GM23338 (cell line): ENCODE data around the gene MPRIP. TPM values are rescaled to one million over a fixed set of nuclear protein-coding genes. Genes with fewer than 3 reads are reported as not detected.

Experiments used
- ATAC-seq: fragments of 200-7000 bp; cut with Tn5 transposase; 3 replicates; pipeline ENCODE4 v1.9.1; 2020
- DNase-seq: peaks from one replicate; pipeline ENCODE4 v3.0.0-alpha.2; 2015; ENCODE audit warnings: low spot score
- H2AFZ ChIP-seq: fragments of 200-600 bp; sonication (generic); 2 replicates; pipeline ENCODE4 v1.8.0; 2016; ENCODE audit warnings: antibody characterized with exemption, mild to moderate bottlenecking, moderate library complexity
- H3F3A ChIP-seq: fragments of 200-600 bp; sonication (generic); replicated peaks from 2 replicates; pipeline ENCODE4 v1.8.0; 2017; ENCODE audit warnings: antibody characterized with exemption, mixed run types, low read depth
- H3K27ac ChIP-seq: fragments of 200-600 bp; sonication (generic); 2 replicates; pipeline ENCODE4 v1.6.1; 2016; ENCODE audit warnings: low read depth
- H3K27me3 ChIP-seq: fragments of 200-600 bp; sonication (generic); 2 replicates; pipeline ENCODE4 v1.8.0; 2016; ENCODE audit warnings: mild to moderate bottlenecking, mixed run types, moderate library complexity; ENCODE audit not compliant: insufficient read depth
- H3K36me3 ChIP-seq: fragments of 200-600 bp; sonication (generic); 2 replicates; pipeline ENCODE4 v1.8.0; 2016; ENCODE audit warnings: mild to moderate bottlenecking; ENCODE audit not compliant: insufficient read depth
- H3K4me1 ChIP-seq: fragments of 200-600 bp; sonication (generic); 2 replicates; pipeline ENCODE4 v1.8.0; 2016; ENCODE audit warnings: mild to moderate bottlenecking, moderate library complexity; ENCODE audit not compliant: insufficient read depth
- H3K4me2 ChIP-seq: fragments of 200-600 bp; sonication (generic); 2 replicates; pipeline ENCODE4 v1.7.1; 2017; ENCODE audit warnings: mixed run types
- H3K4me3 ChIP-seq: fragments of 200-600 bp; sonication (generic); 2 replicates; pipeline ENCODE4 v1.6.1; 2016; ENCODE audit warnings: mixed run types
- H3K79me2 ChIP-seq: fragments of 200-600 bp; sonication (generic); replicated peaks from 2 replicates; pipeline ENCODE4 v1.8.0; 2017; ENCODE audit warnings: mild to moderate bottlenecking; ENCODE audit not compliant: insufficient read depth
- H3K9me2 ChIP-seq: fragments of 200-600 bp; sonication (generic); 2 replicates; pipeline ENCODE4 v1.8.0; 2017; ENCODE audit not compliant: insufficient read depth
- H4K20me1 ChIP-seq: fragments of 200-600 bp; sonication (generic); replicated peaks from 2 replicates; pipeline ENCODE4 v1.8.0; 2017; ENCODE audit warnings: mild to moderate bottlenecking; ENCODE audit not compliant: insufficient read depth
- H3K27ac Mint-ChIP-seq: 2 replicates; pipeline ENCODE4 v1.8.0; 2020; ENCODE audit warnings: inconsistent platforms, mild to moderate bottlenecking, moderate library complexity, mixed read lengths
- H3K27me3 Mint-ChIP-seq: 3 replicates; pipeline ENCODE4 v1.8.0; 2022; ENCODE audit warnings: low read depth, mild to moderate bottlenecking, moderate library complexity, mixed read lengths, inconsistent platforms; ENCODE audit not compliant: insufficient read depth, poor library complexity
- H3K36me3 Mint-ChIP-seq: 3 replicates; pipeline ENCODE4 v1.8.0; 2021; ENCODE audit warnings: low read depth, mild to moderate bottlenecking, inconsistent platforms, moderate library complexity, mixed read lengths
- H3K4me1 Mint-ChIP-seq: 3 replicates; pipeline ENCODE4 v1.8.0; 2020; ENCODE audit warnings: mild to moderate bottlenecking, inconsistent platforms, mixed read lengths
- H3K4me3 Mint-ChIP-seq: 3 replicates; pipeline ENCODE4 v1.8.0; 2021; ENCODE audit warnings: moderate library complexity, mild to moderate bottlenecking, inconsistent platforms, mixed read lengths
- H3K9me3 Mint-ChIP-seq: 3 replicates; pipeline ENCODE4 v1.8.0; 2020; ENCODE audit warnings: moderate library complexity, mild to moderate bottlenecking, inconsistent platforms, mixed read lengths
- JUNB ChIP-seq: IDR thresholded peaks from one replicate; pipeline ENCODE4 v1.6.1; 2016; ENCODE audit warnings: antibody characterized with exemption; ENCODE audit not compliant: unreplicated experiment
- NANOG ChIP-seq: IDR thresholded peaks from 2 replicates; pipeline ENCODE4 v1.6.1; 2016; ENCODE audit warnings: antibody characterized with exemption, borderline replicate concordance
- STAT1 ChIP-seq: IDR thresholded peaks from one replicate; pipeline ENCODE4 v1.6.1; 2016; ENCODE audit warnings: antibody characterized with exemption; ENCODE audit not compliant: unreplicated experiment
- polyA plus RNA-seq: library from polyadenylated mRNA; unstranded; fragments of >200 nt; fragmentation: Nextera tagmentation; extraction: Ambion mirVana; gene quantifications from 2 replicates; pipeline ENCODE4 v1.2.1, GENCODE V29; 2016
- total RNA-seq: library from RNA; depleted of rRNA; stranded (reverse); fragments of >200 nt; shearing (Covaris generic); gene quantifications from 2 replicates; pipeline ENCODE4 v1.2.3, GENCODE V29; 2014
- TF ChIP-seq, protein P1 (sequence below): IDR thresholded peaks from one replicate; pipeline ENCODE4 v1.6.1; 2018; ENCODE audit warnings: antibody characterized with exemption; ENCODE audit not compliant: unreplicated experiment
- TF ChIP-seq, protein P2 (sequence below), 2 experiments: fragments of 200-600 bp in 1 of 2; sonication (generic) in 1 of 2; conservative IDR thresholded peaks; 2 replicates each; pipeline versions ENCODE4 v1.5.1 to v1.6.1; 2016 to 2017; ENCODE audit warnings: antibody characterized with exemption in 2 of 2, low read depth in 2 of 2, mild to moderate bottlenecking in 2 of 2, moderate library complexity in 1 of 2
- TF ChIP-seq, protein P3 (sequence below): IDR thresholded peaks from 2 replicates; pipeline ENCODE4 v1.6.1; 2016; ENCODE audit warnings: antibody characterized with exemption

The MPRIP gene
- total and polyA plus RNA-seq, 2 experiments from 2014 or later = 39.3 to 113 TPM

DNA sequence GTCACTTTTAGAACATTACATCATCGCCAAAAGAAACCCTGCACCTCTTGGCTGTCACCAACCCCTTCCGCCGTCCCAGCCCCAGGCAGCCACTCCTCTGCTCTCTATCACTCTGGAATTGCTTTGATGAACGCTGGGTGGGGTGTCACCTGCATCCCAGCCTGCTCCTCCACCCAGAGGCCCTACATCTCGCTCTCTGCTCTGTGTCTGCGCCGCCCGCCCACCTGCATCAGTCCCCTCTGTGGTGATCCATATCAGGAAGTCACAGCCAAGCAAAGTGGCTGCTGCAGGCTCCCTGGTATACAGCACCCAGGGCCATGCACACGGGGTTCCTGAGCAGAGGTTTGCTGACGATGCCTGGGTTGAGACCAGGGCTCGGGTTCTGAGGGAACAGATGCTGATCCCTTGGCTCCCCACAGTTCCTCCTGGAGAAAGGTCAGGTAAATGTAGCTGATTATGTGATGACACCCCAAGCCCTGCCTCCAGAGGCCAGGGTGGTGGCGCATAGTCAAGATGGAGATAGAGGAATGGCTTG, 30.8 kb downstream of the MPRIP start:
- peaks cover 9% of the 10 kb centered on the region for H3K27me3 Mint-ChIP-seq
- H2AFZ ChIP-seq = no peak overlapping the region
- no peaks in the 10 kb centered on the region for H3K4me1 ChIP-seq
- no peak for ATAC-seq
- no peaks in the 10 kb centered on the region for H3K27me3 ChIP-seq
- H3K4me3 ChIP-seq = no peak overlapping the region
- H3K27ac ChIP-seq = no peak overlapping the region
- H3K4me2 ChIP-seq = no peak overlapping the region
- H3K9me3 Mint-ChIP-seq = no peaks in the 10 kb centered on the region
- H3K79me2 ChIP-seq = peaks cover 82% of the 10 kb centered on the region
- H3K4me1 Mint-ChIP-seq = peaks cover 4% of the 10 kb centered on the region; the same call in 2 of the 3 replicates
- H3K36me3 ChIP-seq = no peaks in the 10 kb centered on the region; the same call in 1 of the 2 replicates
- no peaks in the 10 kb centered on the region for H3F3A ChIP-seq
- H4K20me1 ChIP-seq = peaks cover 19% of the 10 kb centered on the region; the same call in 1 of the 2 replicates
- TF ChIP-seq, protein P1, sequence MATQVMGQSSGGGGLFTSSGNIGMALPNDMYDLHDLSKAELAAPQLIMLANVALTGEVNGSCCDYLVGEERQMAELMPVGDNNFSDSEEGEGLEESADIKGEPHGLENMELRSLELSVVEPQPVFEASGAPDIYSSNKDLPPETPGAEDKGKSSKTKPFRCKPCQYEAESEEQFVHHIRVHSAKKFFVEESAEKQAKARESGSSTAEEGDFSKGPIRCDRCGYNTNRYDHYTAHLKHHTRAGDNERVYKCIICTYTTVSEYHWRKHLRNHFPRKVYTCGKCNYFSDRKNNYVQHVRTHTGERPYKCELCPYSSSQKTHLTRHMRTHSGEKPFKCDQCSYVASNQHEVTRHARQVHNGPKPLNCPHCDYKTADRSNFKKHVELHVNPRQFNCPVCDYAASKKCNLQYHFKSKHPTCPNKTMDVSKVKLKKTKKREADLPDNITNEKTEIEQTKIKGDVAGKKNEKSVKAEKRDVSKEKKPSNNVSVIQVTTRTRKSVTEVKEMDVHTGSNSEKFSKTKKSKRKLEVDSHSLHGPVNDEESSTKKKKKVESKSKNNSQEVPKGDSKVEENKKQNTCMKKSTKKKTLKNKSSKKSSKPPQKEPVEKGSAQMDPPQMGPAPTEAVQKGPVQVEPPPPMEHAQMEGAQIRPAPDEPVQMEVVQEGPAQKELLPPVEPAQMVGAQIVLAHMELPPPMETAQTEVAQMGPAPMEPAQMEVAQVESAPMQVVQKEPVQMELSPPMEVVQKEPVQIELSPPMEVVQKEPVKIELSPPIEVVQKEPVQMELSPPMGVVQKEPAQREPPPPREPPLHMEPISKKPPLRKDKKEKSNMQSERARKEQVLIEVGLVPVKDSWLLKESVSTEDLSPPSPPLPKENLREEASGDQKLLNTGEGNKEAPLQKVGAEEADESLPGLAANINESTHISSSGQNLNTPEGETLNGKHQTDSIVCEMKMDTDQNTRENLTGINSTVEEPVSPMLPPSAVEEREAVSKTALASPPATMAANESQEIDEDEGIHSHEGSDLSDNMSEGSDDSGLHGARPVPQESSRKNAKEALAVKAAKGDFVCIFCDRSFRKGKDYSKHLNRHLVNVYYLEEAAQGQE = no peak
- TF ChIP-seq STAT1 = no peak
- TF ChIP-seq, protein P2, sequence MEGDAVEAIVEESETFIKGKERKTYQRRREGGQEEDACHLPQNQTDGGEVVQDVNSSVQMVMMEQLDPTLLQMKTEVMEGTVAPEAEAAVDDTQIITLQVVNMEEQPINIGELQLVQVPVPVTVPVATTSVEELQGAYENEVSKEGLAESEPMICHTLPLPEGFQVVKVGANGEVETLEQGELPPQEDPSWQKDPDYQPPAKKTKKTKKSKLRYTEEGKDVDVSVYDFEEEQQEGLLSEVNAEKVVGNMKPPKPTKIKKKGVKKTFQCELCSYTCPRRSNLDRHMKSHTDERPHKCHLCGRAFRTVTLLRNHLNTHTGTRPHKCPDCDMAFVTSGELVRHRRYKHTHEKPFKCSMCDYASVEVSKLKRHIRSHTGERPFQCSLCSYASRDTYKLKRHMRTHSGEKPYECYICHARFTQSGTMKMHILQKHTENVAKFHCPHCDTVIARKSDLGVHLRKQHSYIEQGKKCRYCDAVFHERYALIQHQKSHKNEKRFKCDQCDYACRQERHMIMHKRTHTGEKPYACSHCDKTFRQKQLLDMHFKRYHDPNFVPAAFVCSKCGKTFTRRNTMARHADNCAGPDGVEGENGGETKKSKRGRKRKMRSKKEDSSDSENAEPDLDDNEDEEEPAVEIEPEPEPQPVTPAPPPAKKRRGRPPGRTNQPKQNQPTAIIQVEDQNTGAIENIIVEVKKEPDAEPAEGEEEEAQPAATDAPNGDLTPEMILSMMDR (conservative IDR thresholded peaks at IDR 0.05; ENCODE audit: low read depth in 2 of 2) = no peak
- H3K36me3 Mint-ChIP-seq = peaks cover 12% of the 10 kb centered on the region
- DNase-seq = no peak
- H3K4me3 Mint-ChIP-seq = no peak overlapping the region
- 0 out of 2 replicates have a peak, but pooled peaks cover 4% of the 10 kb centered on the region for H3K9me2 ChIP-seq
- no peak overlapping the region; the same call in 1 of the 2 replicates for H3K27ac Mint-ChIP-seq

DNA sequence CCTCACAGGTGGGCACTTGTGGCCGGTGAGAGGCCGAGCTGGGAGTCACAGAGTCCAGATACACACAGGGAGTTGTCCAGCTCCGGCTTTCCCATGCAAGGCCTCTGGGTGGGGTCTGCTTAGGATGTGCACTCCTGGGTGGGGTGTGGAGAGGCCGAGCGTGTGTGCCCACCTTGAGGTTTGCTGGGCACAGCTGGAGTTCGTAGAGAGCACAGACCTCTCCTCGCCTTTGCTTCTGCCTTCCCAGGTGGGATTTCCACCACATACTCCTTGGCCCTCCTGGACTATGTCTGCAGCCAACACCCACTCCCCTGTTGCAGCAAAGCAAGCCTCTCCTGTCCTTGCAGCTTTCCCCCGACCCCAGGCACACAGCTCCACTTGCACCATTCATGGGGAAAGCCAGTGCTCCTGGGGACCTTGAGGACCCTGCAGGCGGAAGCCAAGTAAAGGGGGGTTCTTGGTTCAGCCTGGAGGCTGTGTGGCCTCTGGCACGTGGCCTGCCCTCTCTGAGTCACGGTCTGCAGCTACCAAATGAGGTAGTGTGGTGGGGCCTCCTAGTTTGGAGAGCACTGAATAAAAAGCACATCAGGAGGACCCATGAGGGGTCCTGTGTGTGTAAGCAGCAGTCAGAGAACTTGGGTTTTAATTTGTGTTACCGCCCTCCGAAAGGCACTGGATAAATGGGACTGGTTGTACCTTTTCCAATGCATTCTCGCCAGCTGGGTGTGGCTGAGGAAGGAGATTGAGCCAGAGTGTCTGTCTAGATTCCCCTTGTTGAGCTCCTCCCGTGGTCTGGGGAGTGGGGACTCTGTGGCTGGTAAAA, 31.5 kb downstream of the MPRIP start:
- Histone ChIP-seq H3K4me2 (no peak overlapping the region), H3K9me2 (0 out of 2 replicates have a peak, but pooled peaks cover 4% of the 10 kb centered on the region), H3K4me1 (no peaks in the 10 kb centered on the region), H3K27me3 (no peaks in the 10 kb centered on the region), H3F3A (no peaks in the 10 kb centered on the region), H3K36me3 (no peaks in the 10 kb centered on the region; the same call in 1 of the 2 replicates), H4K20me1 (peaks cover 19% of the 10 kb centered on the region; the same call in 1 of the 2 replicates), H3K79me2 (peaks cover 75% of the 10 kb centered on the region), H3K4me3 (no peak overlapping the region), H3K27ac (no peak overlapping the region), H2AFZ (no peak overlapping the region)
- no peaks in the 10 kb centered on the region; the same call in 2 of the 3 replicates for H3K9me3 Mint-ChIP-seq
- no peak overlapping the region for H3K27ac Mint-ChIP-seq
- H3K4me1 Mint-ChIP-seq = peaks cover 4% of the 10 kb centered on the region; the same call in 2 of the 3 replicates
- no peak overlapping the region for H3K4me3 Mint-ChIP-seq
- peaks cover 9% of the 10 kb centered on the region for H3K27me3 Mint-ChIP-seq
- DNase-seq = no peak
- H3K36me3 Mint-ChIP-seq = peaks cover 12% of the 10 kb centered on the region
- no peak for ATAC-seq
- no peak for TF ChIP-seq NANOG
- TF ChIP-seq, protein P3, sequence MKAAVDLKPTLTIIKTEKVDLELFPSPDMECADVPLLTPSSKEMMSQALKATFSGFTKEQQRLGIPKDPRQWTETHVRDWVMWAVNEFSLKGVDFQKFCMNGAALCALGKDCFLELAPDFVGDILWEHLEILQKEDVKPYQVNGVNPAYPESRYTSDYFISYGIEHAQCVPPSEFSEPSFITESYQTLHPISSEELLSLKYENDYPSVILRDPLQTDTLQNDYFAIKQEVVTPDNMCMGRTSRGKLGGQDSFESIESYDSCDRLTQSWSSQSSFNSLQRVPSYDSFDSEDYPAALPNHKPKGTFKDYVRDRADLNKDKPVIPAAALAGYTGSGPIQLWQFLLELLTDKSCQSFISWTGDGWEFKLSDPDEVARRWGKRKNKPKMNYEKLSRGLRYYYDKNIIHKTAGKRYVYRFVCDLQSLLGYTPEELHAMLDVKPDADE = no peak
- TF ChIP-seq JUNB = no peak
